ENCODE measurements around the gene HES7.

HES7 gene

DNA sequence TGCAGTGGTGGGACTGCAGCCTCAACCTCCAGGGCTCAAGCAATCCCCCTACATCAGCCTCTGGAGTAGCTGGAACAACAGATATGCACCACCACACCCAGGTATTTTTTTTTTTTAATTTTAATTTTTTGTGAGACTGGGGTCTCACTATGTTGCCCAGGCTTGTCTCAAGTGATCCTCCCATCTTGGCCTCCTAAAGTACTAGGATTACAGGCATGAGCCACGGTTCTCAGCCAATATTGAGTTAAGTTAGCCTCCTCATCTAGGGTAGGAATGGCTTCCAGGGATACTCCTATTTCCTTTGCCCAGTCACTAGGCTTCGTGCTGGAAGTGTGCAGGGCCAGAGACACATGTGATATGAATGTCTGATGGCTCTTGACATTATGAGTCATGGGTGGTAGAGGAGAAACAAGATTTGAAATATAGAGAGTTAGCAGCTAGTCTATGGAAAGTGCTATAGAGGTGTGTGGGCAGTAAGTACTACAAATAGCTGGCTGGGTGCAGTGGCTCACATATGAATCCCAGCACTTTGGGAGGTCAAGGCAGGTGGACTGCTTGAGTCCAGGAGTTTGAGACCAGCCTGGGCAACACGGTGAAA lies 8.0 kb upstream of the HES7 start:
- Histone ChIP-seq H2AFZ (ENCODE audit: low read depth, low read length) (no peak overlapping the region), H3K4me2 (ENCODE audit: insufficient read depth, low read length) (no peak overlapping the region), H3K9me3 (ENCODE audit: insufficient read depth, low read length, severe bottlenecking) (no peaks in the 10 kb centered on the region), H3K9ac (ENCODE audit: low read depth, low read length) (no peak overlapping the region), H3K4me3 (ENCODE audit: low read depth in 1 of 2, low read length in 2 of 2) (no peak overlapping the region), H3K4me1 (ENCODE audit: insufficient read depth, low read length) (peaks cover 4% of the 10 kb centered on the region), H3K36me3 (ENCODE audit: insufficient read depth, low read length) (no peaks in the 10 kb centered on the region), H3K79me2 (ENCODE audit: insufficient read depth, low read length) (no peaks in the 10 kb centered on the region), H3K27me3 (ENCODE audit: insufficient read depth, low read length, poor library complexity) (peaks cover 3% of the 10 kb centered on the region), H3K27ac (ENCODE audit: low read length) (no peak overlapping the region), H4K20me1 (ENCODE audit: insufficient read depth, low read length) (no peaks in the 10 kb centered on the region; the same call in 1 of the 2 replicates)
- ATAC-seq (ENCODE audit: insufficient read depth, low read depth) (no peak), DNase-seq (no peak)
- TF ChIP-seq, protein P1, sequence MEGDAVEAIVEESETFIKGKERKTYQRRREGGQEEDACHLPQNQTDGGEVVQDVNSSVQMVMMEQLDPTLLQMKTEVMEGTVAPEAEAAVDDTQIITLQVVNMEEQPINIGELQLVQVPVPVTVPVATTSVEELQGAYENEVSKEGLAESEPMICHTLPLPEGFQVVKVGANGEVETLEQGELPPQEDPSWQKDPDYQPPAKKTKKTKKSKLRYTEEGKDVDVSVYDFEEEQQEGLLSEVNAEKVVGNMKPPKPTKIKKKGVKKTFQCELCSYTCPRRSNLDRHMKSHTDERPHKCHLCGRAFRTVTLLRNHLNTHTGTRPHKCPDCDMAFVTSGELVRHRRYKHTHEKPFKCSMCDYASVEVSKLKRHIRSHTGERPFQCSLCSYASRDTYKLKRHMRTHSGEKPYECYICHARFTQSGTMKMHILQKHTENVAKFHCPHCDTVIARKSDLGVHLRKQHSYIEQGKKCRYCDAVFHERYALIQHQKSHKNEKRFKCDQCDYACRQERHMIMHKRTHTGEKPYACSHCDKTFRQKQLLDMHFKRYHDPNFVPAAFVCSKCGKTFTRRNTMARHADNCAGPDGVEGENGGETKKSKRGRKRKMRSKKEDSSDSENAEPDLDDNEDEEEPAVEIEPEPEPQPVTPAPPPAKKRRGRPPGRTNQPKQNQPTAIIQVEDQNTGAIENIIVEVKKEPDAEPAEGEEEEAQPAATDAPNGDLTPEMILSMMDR (IDR thresholded peaks at IDR 0.05; ENCODE audit: borderline replicate concordance, extremely low read depth, low read length, poor library complexity, severe bottlenecking), result no peak
- no peak for TF ChIP-seq EZH2 (IDR thresholded peaks at IDR 0.05; ENCODE audit: borderline replicate concordance, low read depth, low read length, severe bottlenecking)

DNA sequence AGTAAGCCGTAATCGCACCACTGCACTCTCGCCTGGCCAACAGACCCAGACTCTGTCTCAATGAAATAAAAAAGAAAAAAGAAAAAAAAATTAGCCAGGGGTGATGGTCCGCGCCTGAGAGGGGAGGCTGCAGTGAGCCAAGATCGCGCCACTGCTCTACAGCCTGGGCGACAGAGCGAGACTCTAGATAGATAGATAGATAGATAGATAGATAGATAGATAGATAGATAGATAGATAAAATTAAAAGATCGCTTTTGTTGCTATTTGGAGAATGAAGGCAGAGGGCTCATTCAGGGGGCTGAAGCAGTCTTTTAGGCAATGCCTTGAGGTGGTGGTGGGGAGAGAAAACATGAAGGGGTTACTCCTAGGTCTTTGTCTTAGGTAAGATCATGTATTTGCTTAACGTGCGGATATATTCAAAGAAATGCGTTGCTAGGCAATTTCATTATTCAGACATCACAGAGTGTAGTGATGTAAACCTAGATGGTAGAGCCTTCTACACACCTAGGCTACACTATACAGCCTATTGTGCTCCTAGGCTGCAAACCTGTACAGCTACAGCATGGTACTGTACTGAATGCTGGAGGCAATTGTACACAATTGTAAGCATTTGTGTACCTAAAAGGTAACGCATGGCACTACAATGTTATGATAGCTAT lies 4.3 kb upstream of the HES7 start:
- peaks cover 26% of the 10 kb centered on the region for H3K27me3 ChIP-seq (ENCODE audit: insufficient read depth, low read length, poor library complexity)
- H2AFZ ChIP-seq (ENCODE audit: low read depth, low read length), result no peak overlapping the region

DNA sequence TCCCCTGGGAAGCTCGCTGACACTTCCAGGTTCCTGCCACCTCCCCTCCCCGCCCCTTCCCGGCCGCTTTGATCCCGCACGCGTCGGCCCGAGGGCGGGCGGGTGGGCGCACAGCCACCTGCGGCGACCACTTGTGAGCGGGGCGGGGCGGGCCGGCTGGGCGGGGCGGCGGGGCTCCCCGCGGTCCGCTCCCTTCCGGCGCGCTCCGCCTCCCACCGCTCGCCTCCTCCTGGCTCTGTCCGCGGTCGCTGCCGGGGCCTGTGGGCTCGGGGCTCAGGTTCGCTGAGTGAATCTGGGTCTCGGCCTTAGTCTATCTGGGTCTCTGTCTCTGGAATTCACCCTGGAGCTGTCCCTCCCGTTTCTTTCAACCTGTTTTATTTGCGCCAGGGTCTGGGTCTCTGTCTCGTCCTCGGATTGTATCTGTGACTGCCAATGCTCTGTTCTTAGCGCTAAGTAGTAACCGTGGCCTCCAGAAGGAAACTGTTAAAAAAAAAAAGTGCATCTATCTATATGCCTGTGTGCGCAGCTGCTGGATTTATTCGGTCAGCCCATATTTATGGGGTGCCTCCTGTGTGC lies 2.7 kb upstream of the HES7 start:
- H3K9ac ChIP-seq (ENCODE audit: low read depth, low read length), result peak overlapping the region; percentile 56
- H3K4me2 ChIP-seq (ENCODE audit: insufficient read depth, low read length), result peak overlapping the region; percentile 91
- H3K36me3 ChIP-seq (ENCODE audit: insufficient read depth, low read length), result no peaks in the 10 kb centered on the region
- DNase-seq (peak; percentile 57), ATAC-seq (ENCODE audit: insufficient read depth, low read depth) (peak; percentile 67)
- H4K20me1 ChIP-seq (ENCODE audit: insufficient read depth, low read length), result peaks cover 30% of the 10 kb centered on the region; the same call in 1 of the 2 replicates
- H3K27me3 ChIP-seq (ENCODE audit: insufficient read depth, low read length, poor library complexity), result peaks cover 42% of the 10 kb centered on the region
- H3K9me3 ChIP-seq (ENCODE audit: insufficient read depth, low read length, severe bottlenecking), result no peaks in the 10 kb centered on the region
- H3K27ac ChIP-seq (ENCODE audit: low read length), result peak overlapping the region; percentile 58
- H3K79me2 ChIP-seq (ENCODE audit: insufficient read depth, low read length), result no peaks in the 10 kb centered on the region
- TF ChIP-seq, protein P1 (IDR thresholded peaks at IDR 0.05; ENCODE audit: borderline replicate concordance, extremely low read depth, low read length, poor library complexity, severe bottlenecking), result no peak
- no peak for TF ChIP-seq EZH2 (IDR thresholded peaks at IDR 0.05; ENCODE audit: borderline replicate concordance, low read depth, low read length, severe bottlenecking)
- peak overlapping the region; percentile 78 for H2AFZ ChIP-seq (ENCODE audit: low read depth, low read length)
- H3K4me3 ChIP-seq (ENCODE audit: low read depth in 1 of 2, low read length in 2 of 2), result peak overlapping the region; percentile 33 to 96; a peak in 3 of 4 replicates
- H3K4me1 ChIP-seq (ENCODE audit: insufficient read depth, low read length), result peaks cover 54% of the 10 kb centered on the region

More for the DNA sequence above, 4.3 kb upstream of the HES7 start:
- Histone ChIP-seq H3K27ac (ENCODE audit: low read length) (no peak overlapping the region), H3K79me2 (ENCODE audit: insufficient read depth, low read length) (no peaks in the 10 kb centered on the region), H3K9ac (ENCODE audit: low read depth, low read length) (no peak overlapping the region), H3K36me3 (ENCODE audit: insufficient read depth, low read length) (no peaks in the 10 kb centered on the region), H3K4me1 (ENCODE audit: insufficient read depth, low read length) (peaks cover 37% of the 10 kb centered on the region), H4K20me1 (ENCODE audit: insufficient read depth, low read length) (peaks cover 20% of the 10 kb centered on the region; the same call in 1 of the 2 replicates), H3K9me3 (ENCODE audit: insufficient read depth, low read length, severe bottlenecking) (no peaks in the 10 kb centered on the region), H3K4me2 (ENCODE audit: insufficient read depth, low read length) (no peak overlapping the region), H3K4me3 (ENCODE audit: low read depth in 1 of 2, low read length in 2 of 2) (no peak overlapping the region)
- TF ChIP-seq, protein P1 (IDR thresholded peaks at IDR 0.05; ENCODE audit: borderline replicate concordance, extremely low read depth, low read length, poor library complexity, severe bottlenecking), result no peak
- TF ChIP-seq EZH2 (IDR thresholded peaks at IDR 0.05; ENCODE audit: borderline replicate concordance, low read depth, low read length, severe bottlenecking), result no peak
- no peak for ATAC-seq (ENCODE audit: insufficient read depth, low read depth)
- no peak for DNase-seq
